Neural cell (in vitro differentiated cells): Measurements from ENCODE around the gene COMTD1. TPM values are rescaled to one million over a fixed set of nuclear protein-coding genes. Genes with fewer than 3 reads are reported as not detected.
"Not testable (repeated sequence)": the region's sequence is repeated elsewhere in the genome, so short reads cannot be mapped to it uniquely, and the experiment has no call there.

Experiments used
- H2AFZ ChIP-seq: fragments of 200-600, 300-800 bp; sonication (generic), shearing (Covaris generic); 2 replicates; pipeline ENCODE4 v1.6.0; 2014; ENCODE audit warnings: low read depth, mild to moderate bottlenecking, antibody characterized with exemption, low read length, moderate library complexity
- H3F3A ChIP-seq: fragments of 200-600 bp; shearing (Covaris generic); 2 replicates; pipeline ENCODE4 v1.6.1; 2016; ENCODE audit warnings: mild to moderate bottlenecking, moderate library complexity, mixed read lengths, antibody characterized with exemption, low read length; ENCODE audit not compliant: insufficient read depth, poor library complexity, severe bottlenecking
- H3K27ac ChIP-seq: fragments of 200-600, 300-800 bp; sonication (generic), shearing (Covaris generic); 2 replicates; pipeline ENCODE4 v1.5.1; 2014; ENCODE audit warnings: mild to moderate bottlenecking, low read length, moderate library complexity
- H3K27me3 ChIP-seq: fragments of 300-800, 200-600 bp; sonication (generic), shearing (Covaris generic); 2 replicates; pipeline ENCODE4 v1.6.0; 2014; ENCODE audit warnings: mild to moderate bottlenecking, low read depth, low read length, moderate library complexity; ENCODE audit not compliant: insufficient read depth
- H3K36me3 ChIP-seq: fragments of 300-800, 200-600 bp; sonication (generic), shearing (Covaris generic); 2 replicates; pipeline ENCODE4 v1.5.1; 2014; ENCODE audit warnings: mild to moderate bottlenecking, antibody characterized with exemption, low read length, moderate library complexity; ENCODE audit not compliant: insufficient read depth
- H3K4me2 ChIP-seq: fragments of 300-800, 200-600 bp; sonication (generic), shearing (Covaris generic); 2 replicates; pipeline ENCODE4 v1.6.0; 2014; ENCODE audit warnings: mild to moderate bottlenecking, low read length
- H3K4me3 ChIP-seq: fragments of 300-800, 200-600 bp; sonication (generic), shearing (Covaris generic); 2 replicates; pipeline ENCODE4 v1.5.1; 2014; ENCODE audit warnings: mild to moderate bottlenecking, low read length, moderate library complexity
- H3K79me2 ChIP-seq: fragments of 200-600 bp; shearing (Covaris generic); replicated peaks from 2 replicates; pipeline ENCODE4 v1.6.0; 2014; ENCODE audit warnings: mild to moderate bottlenecking, low read length, moderate library complexity; ENCODE audit not compliant: insufficient read depth
- H3K9ac ChIP-seq: fragments of 300-800, 200-600 bp; sonication (generic), shearing (Covaris generic); 2 replicates; pipeline ENCODE4 v1.6.1; 2016; ENCODE audit warnings: mild to moderate bottlenecking, low read length, mixed read lengths
- H3K9me2 ChIP-seq: fragments of 200-600 bp; shearing (Covaris generic); 2 replicates; pipeline ENCODE4 v1.6.1; 2016; ENCODE audit warnings: mild to moderate bottlenecking, low read length, mixed read lengths; ENCODE audit not compliant: insufficient read depth
- H3K9me3 ChIP-seq: fragments of 200-600, 300-800 bp; sonication (generic), shearing (Covaris generic); 2 replicates; pipeline ENCODE4 v1.6.1; 2016; ENCODE audit warnings: mild to moderate bottlenecking, mixed run types, low read length, moderate library complexity, mixed read lengths
- H4K20me1 ChIP-seq: fragments of 200-600 bp; shearing (Covaris generic); 2 replicates; pipeline ENCODE4 v1.6.1; 2016; ENCODE audit warnings: mild to moderate bottlenecking, mixed run types; ENCODE audit not compliant: insufficient read depth
- CTCF ChIP-seq: fragments of 450-650 bp; IDR thresholded peaks from 2 replicates; pipeline ENCODE4 v1.5.1; 2014; ENCODE audit warnings: antibody characterized with exemption, mild to moderate bottlenecking, moderate library complexity; ENCODE audit not compliant: poor library complexity, severe bottlenecking
- EP300 ChIP-seq: fragments of 450-650 bp; conservative IDR thresholded peaks from 2 replicates; pipeline ENCODE4 v1.6.1; 2014; ENCODE audit warnings: antibody characterized with exemption, mild to moderate bottlenecking, moderate library complexity; ENCODE audit not compliant: poor library complexity, severe bottlenecking
- EZH2 ChIP-seq: fragments of 200-600, 300-800 bp; shearing (Covaris generic), sonication (generic); IDR thresholded peaks from 2 replicates; pipeline ENCODE4 v1.6.1; 2014; ENCODE audit warnings: antibody characterized with exemption, low read length, borderline replicate concordance, mild to moderate bottlenecking; ENCODE audit not compliant: insufficient read depth, poor library complexity, severe bottlenecking
- MXI1 ChIP-seq: fragments of 450-650 bp; conservative IDR thresholded peaks from 2 replicates; pipeline ENCODE4 v1.6.1; 2014; ENCODE audit warnings: antibody characterized with exemption, mild to moderate bottlenecking; ENCODE audit not compliant: poor library complexity, severe bottlenecking
- POLR2AphosphoS5 ChIP-seq: IDR thresholded peaks from 2 replicates; pipeline ENCODE4 v1.6.1; 2012
- RAD21 ChIP-seq: fragments of 450-650 bp; conservative IDR thresholded peaks from 2 replicates; pipeline ENCODE4 v1.6.1; 2014; ENCODE audit warnings: antibody characterized with exemption, mild to moderate bottlenecking, moderate library complexity
- REST ChIP-seq: IDR thresholded peaks from 2 replicates; pipeline ENCODE4 v1.6.1; 2012; ENCODE audit warnings: borderline replicate concordance
- SMC3 ChIP-seq: fragments of 450-650 bp; conservative IDR thresholded peaks from 2 replicates; pipeline ENCODE4 v1.6.1; 2014; ENCODE audit warnings: antibody characterized with exemption, mild to moderate bottlenecking, moderate library complexity; ENCODE audit not compliant: poor library complexity
- TAF1 ChIP-seq: IDR thresholded peaks from 2 replicates; pipeline ENCODE4 v1.6.1; 2012; ENCODE audit warnings: low read depth
- polyA plus RNA-seq: library from polyadenylated mRNA; depleted of rRNA; stranded (reverse); fragments of >200 nt; gene quantifications from 2 replicates; pipeline ENCODE4 v1.2.3, GENCODE V29; 2014

COMTD1 gene
- polyA plus RNA-seq, 1 donor from 2014 or later, result 51.4 TPM

- Histone ChIP-seq H3K27me3 (no peaks in the 10 kb centered on the region), H3K9ac (no peak overlapping the region), H4K20me1 (no peaks in the 10 kb centered on the region), H3K4me3 (no peak overlapping the region), H3K9me3 (no peaks in the 10 kb centered on the region), H3K79me2 (peaks cover 18% of the 10 kb centered on the region), H3K9me2 (no peaks in the 10 kb centered on the region), H3F3A (no peaks in the 10 kb centered on the region), H3K36me3 (no peaks in the 10 kb centered on the region), H3K27ac (no peak overlapping the region), H3K4me2 (no peak overlapping the region), H2AFZ (no peak overlapping the region)
- TF ChIP-seq POLR2AphosphoS5 (no peak), CTCF (no peak), REST (no peak), EZH2 (no peak), MXI1 (no peak), RAD21 (no peak), EP300 (no peak), TAF1 (no peak), SMC3 (no peak)
These were observed 28.0 kb downstream of the COMTD1 start for GRCh38 chr10:75207857-75208144.

- Histone ChIP-seq H2AFZ (no peak overlapping the region), H3K27me3 (no peaks in the 10 kb centered on the region), H3K9me2 (no peaks in the 10 kb centered on the region), H3F3A (no peaks in the 10 kb centered on the region), H4K20me1 (no peaks in the 10 kb centered on the region), H3K9ac (no peak overlapping the region), H3K27ac (no peak overlapping the region), H3K4me3 (no peak overlapping the region), H3K9me3 (no peaks in the 10 kb centered on the region), H3K79me2 (peaks cover 13% of the 10 kb centered on the region), H3K36me3 (no peaks in the 10 kb centered on the region), H3K4me2 (no peak overlapping the region)
- TF ChIP-seq EZH2, result no peak
- TF ChIP-seq MXI1, result no peak
- TF ChIP-seq POLR2AphosphoS5, result no peak
- TF ChIP-seq TAF1, result no peak
- no peak for TF ChIP-seq RAD21
- TF ChIP-seq REST, result no peak
- TF ChIP-seq EP300, result no peak
- TF ChIP-seq CTCF, result no peak
- TF ChIP-seq SMC3, result no peak
These were observed 28.5 kb downstream of the COMTD1 start for GRCh38 chr10:75207079-75207856.

- H3K36me3 ChIP-seq, H3K9me3 ChIP-seq, H3K4me2 ChIP-seq, H3K27ac ChIP-seq, H4K20me1 ChIP-seq, H3K9ac ChIP-seq, H3K27me3 ChIP-seq, H2AFZ ChIP-seq, H3F3A ChIP-seq, H3K9me2 ChIP-seq, H3K4me3 ChIP-seq, H3K79me2 ChIP-seq: not testable (repeated sequence)
These were observed 29.1 kb downstream of the COMTD1 start for GRCh38 chr10:75206638-75207037.
